Breast epithelium (tissue), 3 donors: ENCODE data around the gene RTTN.

Experiments
- POLR2AphosphoS5 ChIP-seq, 3 donors: sonication (generic); formaldehyde crosslinking; IDR thresholded peaks; one replicate each; pipeline ENCODE4 v1.6.1; 2017; ENCODE audit warnings: antibody characterized with exemption in 3 of 3
- TF ChIP-seq, protein P1 (sequence below), 3 donors: fragments of 450-650 bp; IDR thresholded peaks; one replicate each; pipeline ENCODE4 v1.5.1; 2016 to 2017; ENCODE audit warnings: antibody characterized with exemption in 3 of 3, mild to moderate bottlenecking in 3 of 3, moderate library complexity in 3 of 3

- TF ChIP-seq, protein P1, sequence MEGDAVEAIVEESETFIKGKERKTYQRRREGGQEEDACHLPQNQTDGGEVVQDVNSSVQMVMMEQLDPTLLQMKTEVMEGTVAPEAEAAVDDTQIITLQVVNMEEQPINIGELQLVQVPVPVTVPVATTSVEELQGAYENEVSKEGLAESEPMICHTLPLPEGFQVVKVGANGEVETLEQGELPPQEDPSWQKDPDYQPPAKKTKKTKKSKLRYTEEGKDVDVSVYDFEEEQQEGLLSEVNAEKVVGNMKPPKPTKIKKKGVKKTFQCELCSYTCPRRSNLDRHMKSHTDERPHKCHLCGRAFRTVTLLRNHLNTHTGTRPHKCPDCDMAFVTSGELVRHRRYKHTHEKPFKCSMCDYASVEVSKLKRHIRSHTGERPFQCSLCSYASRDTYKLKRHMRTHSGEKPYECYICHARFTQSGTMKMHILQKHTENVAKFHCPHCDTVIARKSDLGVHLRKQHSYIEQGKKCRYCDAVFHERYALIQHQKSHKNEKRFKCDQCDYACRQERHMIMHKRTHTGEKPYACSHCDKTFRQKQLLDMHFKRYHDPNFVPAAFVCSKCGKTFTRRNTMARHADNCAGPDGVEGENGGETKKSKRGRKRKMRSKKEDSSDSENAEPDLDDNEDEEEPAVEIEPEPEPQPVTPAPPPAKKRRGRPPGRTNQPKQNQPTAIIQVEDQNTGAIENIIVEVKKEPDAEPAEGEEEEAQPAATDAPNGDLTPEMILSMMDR (IDR thresholded peaks at IDR 0.05): no peak
- no peak for TF ChIP-seq POLR2AphosphoS5 (IDR thresholded peaks at IDR 0.05)
Observed at GRCh38 chr18:70085641-70086040, 119.8 kb downstream of the RTTN start.
